Common myeloid progenitor, CD34-positive (primary cell): ENCODE results near the gene ACAP2.

ENCODE experiments used
- CTCF ChIA-PET: fragments of 350-600 bp; sonication (Branson Sonifier 250); formaldehyde crosslinking; loops from one replicate; lab custom pipeline; 2021; ENCODE audit warnings: antibody characterized with exemption; lab: Charles Lee
- POLR2A ChIA-PET: fragments of 350-600 bp; sonication (Branson Sonifier 250); formaldehyde crosslinking; loops from one replicate; lab custom pipeline; 2021; ENCODE audit warnings: antibody characterized with exemption; lab: Charles Lee
- DNase-seq, 3 donors: peaks; one replicate each; pipeline versions ENCODE4 v3.0.0 to v3.0.0-alpha.2; 2013
- H3K27ac ChIP-seq, 2 experiments: 1 replicate in 1 of 2; 2 replicates in 1 of 2; pipeline ENCODE4 v1.7.0; 2013; ENCODE audit warnings: inconsistent platforms in 2 of 2, low read length in 2 of 2, mild to moderate bottlenecking in 2 of 2, low read depth in 1 of 2, moderate library complexity in 1 of 2; ENCODE audit not compliant: severe bottlenecking in 2 of 2, insufficient read depth in 1 of 2, poor library complexity in 1 of 2
- H3K27me3 ChIP-seq, 5 experiments: replicated peaks in 2 of 5; 1 replicate in 3 of 5; 2 replicates in 2 of 5; pipeline versions ENCODE4 v1.6.1 to v1.7.0; 2013; ENCODE audit warnings: low read length in 4 of 5, mild to moderate bottlenecking in 2 of 5, moderate library complexity in 2 of 5, inconsistent platforms in 1 of 5; ENCODE audit not compliant: insufficient read depth in 5 of 5, control insufficient read depth in 4 of 5
- H3K36me3 ChIP-seq, 4 experiments: 1 replicate in 2 of 4; 2 replicates in 2 of 4; pipeline versions ENCODE4 v1.6.1 to v1.7.0; 2013; ENCODE audit warnings: low read length in 3 of 4, control low read depth in 1 of 4, mild to moderate bottlenecking in 1 of 4; ENCODE audit not compliant: control insufficient read depth in 4 of 4, insufficient read depth in 4 of 4
- H3K4me1 ChIP-seq, 4 experiments: 1 replicate in 3 of 4; 2 replicates in 1 of 4; pipeline versions ENCODE4 v1.6.1 to v1.7.1; 2013; ENCODE audit warnings: low read length in 3 of 4, mild to moderate bottlenecking in 3 of 4, control low read depth in 1 of 4, inconsistent platforms in 1 of 4, moderate library complexity in 1 of 4; ENCODE audit not compliant: control insufficient read depth in 4 of 4, insufficient read depth in 4 of 4; ENCODE audit errors: control extremely low read depth in 1 of 4
- H3K4me3 ChIP-seq, 7 experiments: 1 replicate in 4 of 7; 2 replicates in 3 of 7; pipeline versions ENCODE4 v1.5.1 to v1.7.0; 2013; ENCODE audit warnings: mild to moderate bottlenecking in 7 of 7, low read length in 6 of 7, moderate library complexity in 6 of 7, inconsistent platforms in 2 of 7, low read depth in 2 of 7, control low read depth in 1 of 7; ENCODE audit not compliant: insufficient read depth in 4 of 7, control insufficient read depth in 1 of 7; ENCODE audit errors: extremely low read depth in 1 of 7
- H3K9me3 ChIP-seq, 5 experiments: 1 replicate in 4 of 5; 2 replicates in 1 of 5; pipeline versions ENCODE4 v1.6.1 to v1.7.1; 2013; ENCODE audit warnings: low read length in 4 of 5, mild to moderate bottlenecking in 2 of 5, inconsistent platforms in 1 of 5, low read depth in 1 of 5, moderate library complexity in 1 of 5; ENCODE audit not compliant: control insufficient read depth in 4 of 5, insufficient read depth in 2 of 5; ENCODE audit errors: control extremely low read depth in 1 of 5
- WGBS: methylation state at CpG from one replicate; pipeline ENCODE4 v1.1.5; 2013; ENCODE audit not compliant: insufficient coverage; 5-methylcytosine and 5-hydroxymethylcytosine counted together

ACAP2 gene

GRCh38 chr3:195348426-195349115 is 94.2 kb downstream of the ACAP2 start:
- Histone ChIP-seq H3K27ac (no peak overlapping the region), H3K4me1 (no peaks in the 10 kb centered on the region), H3K27me3 (no peaks in the 10 kb centered on the region), H3K36me3 (peaks cover under 1 to 7% (median 4%) of the 10 kb centered on the region in 4 experiments), H3K4me3 (no peak overlapping the region), H3K9me3 (no peaks in the 10 kb centered on the region)
- POLR2A ChIA-PET, result no interaction called here
- no peak for DNase-seq
- CTCF ChIA-PET, result no interaction called here
- no CpG with 5 or more reads among the region's 5 CpGs for WGBS

DNA sequence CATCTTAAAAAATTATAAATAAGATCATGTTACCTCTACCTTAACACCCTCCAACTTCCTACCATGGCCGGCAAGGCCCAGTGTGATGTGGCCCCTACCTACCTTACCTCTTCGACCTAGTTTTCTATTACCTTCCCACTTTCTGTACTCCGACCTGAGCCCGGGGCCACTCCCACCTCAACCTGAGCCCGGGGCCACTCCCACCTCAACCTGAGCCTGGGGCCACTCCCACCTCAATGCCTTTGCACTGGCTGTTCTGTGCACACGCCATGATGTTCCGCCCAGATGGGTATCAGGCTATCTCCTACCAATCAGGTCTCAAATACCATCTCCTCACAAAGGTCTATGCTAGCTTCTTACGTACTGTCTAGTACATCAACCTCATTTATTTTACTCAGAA is 105.1 kb downstream of the ACAP2 start:
- no peaks in the 10 kb centered on the region for H3K9me3 ChIP-seq
- 100% methylated on average over 6 of the region's 8 CpGs for WGBS
- no peaks in the 10 kb centered on the region for H3K4me1 ChIP-seq
- peaks cover 7 to 28% (median 17%) of the 10 kb centered on the region in 4 experiments for H3K36me3 ChIP-seq
- no peak overlapping the region for H3K4me3 ChIP-seq
- no peak overlapping the region for H3K27ac ChIP-seq
- POLR2A ChIA-PET, result no interaction called here
- CTCF ChIA-PET, result interaction anchor here (0.5 kb wide), 1 partner anchor 53 kb away, joined by 3 read pairs; no protein-coding TSS in a partner anchor
- DNase-seq, result no peak
- no peaks in the 10 kb centered on the region for H3K27me3 ChIP-seq

DNA sequence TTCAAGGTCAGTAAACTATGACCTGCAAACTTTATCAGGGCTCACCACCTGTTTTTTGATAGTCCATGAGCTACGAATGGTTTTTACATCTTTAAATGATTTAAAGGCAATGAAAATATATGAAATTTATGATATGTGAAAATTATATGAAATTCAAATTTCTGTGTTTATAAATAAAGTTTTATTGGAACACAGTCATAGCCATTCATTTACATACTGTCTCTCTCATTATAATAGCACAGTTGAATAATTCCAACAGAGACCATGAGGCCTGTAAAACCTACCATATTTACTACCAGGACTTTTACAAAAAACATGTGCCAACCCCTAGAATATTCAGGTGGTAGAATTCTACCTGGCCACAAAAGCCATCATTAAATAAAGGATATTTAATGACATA is 107.9 kb downstream of the ACAP2 start:
- ChIA-PET POLR2A (no interaction called here), CTCF (no interaction called here)
- no CpG with 5 or more reads among the region's 1 CpG for WGBS
- DNase-seq, result no peak
- no peaks in the 10 kb centered on the region for H3K4me1 ChIP-seq
- no peaks in the 10 kb centered on the region for H3K27me3 ChIP-seq
- no peak overlapping the region for H3K27ac ChIP-seq
- H3K36me3 ChIP-seq, result peaks cover 10 to 40% (median 21%) of the 10 kb centered on the region in 4 experiments
- H3K4me3 ChIP-seq, result no peak overlapping the region
- H3K9me3 ChIP-seq, result no peaks in the 10 kb centered on the region

DNA sequence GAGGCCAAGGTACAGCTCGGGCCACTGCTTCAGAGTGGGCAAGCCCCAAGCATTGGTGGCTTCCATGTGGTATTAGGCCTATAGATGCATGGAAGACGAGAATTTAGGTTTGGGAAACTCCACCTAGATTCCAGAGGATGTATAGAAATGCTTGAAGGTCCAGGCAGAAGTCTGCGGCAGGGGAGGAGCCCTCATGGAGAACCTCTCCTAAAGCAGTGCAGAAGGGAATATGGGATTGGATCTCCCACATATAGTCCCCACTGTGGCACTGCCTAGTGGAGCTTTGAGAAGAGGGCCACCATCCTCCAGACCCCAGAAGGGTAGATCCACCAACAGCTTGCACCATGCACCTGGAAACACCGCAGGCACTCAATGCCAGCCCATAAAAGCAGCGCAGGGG is 123.8 kb downstream of the ACAP2 start:
- Histone ChIP-seq H3K27me3 (no peaks in the 10 kb centered on the region), H3K4me1 (no peaks in the 10 kb centered on the region), H3K36me3 (peaks cover 12 to 35% (median 24%) of the 10 kb centered on the region in 4 experiments), H3K27ac (no peak overlapping the region), H3K4me3 (no peak overlapping the region), H3K9me3 (peaks cover 0 to 18% (median 12%) of the 10 kb centered on the region in 5 experiments)
- ChIA-PET POLR2A (no interaction called here), CTCF (no interaction called here)
- DNase-seq, result peak in 2 of 3 donors; percentile 4 to 7
- WGBS, result 100% methylated on average over 5 of the region's 5 CpGs

- ChIA-PET POLR2A (no interaction called here), CTCF (interaction anchor here (0.6 to 1.6 kb wide), 3 partner anchors 19 to 213 kb away, joined by 3 read pairs; no protein-coding TSS in a partner anchor)
- H3K27ac ChIP-seq, result no peak overlapping the region
- no peak overlapping the region for H3K4me3 ChIP-seq
- H3K27me3 ChIP-seq, result no peaks in the 10 kb centered on the region
- H3K4me1 ChIP-seq, result peaks cover 0 to 4% (median 0%) of the 10 kb centered on the region in 4 experiments
- no peaks in the 10 kb centered on the region for H3K9me3 ChIP-seq
- no peak for DNase-seq
- H3K36me3 ChIP-seq, result peaks cover 0 to 7% (median 3%) of the 10 kb centered on the region in 4 experiments
- WGBS, result 7% methylated on average over 2 of the region's 6 CpGs
Measured at GRCh38 chr3:195312714-195313113, 130.1 kb downstream of the ACAP2 start.

GRCh38 chr3:195307711-195308110 is 135.1 kb downstream of the ACAP2 start:
- ChIA-PET CTCF (interaction anchor here (0.8 kb wide), 1 partner anchor 23 kb away, joined by 3 read pairs; no protein-coding TSS in a partner anchor), POLR2A (no interaction called here)
- H3K27ac ChIP-seq, result no peak overlapping the region
- peaks cover 7 to 26% (median 14%) of the 10 kb centered on the region in 4 experiments for H3K36me3 ChIP-seq
- DNase-seq, result no peak
- H3K4me1 ChIP-seq, result peaks cover 0 to under 1% (median 0%) of the 10 kb centered on the region in 4 experiments
- H3K9me3 ChIP-seq, result no peaks in the 10 kb centered on the region
- no peaks in the 10 kb centered on the region for H3K27me3 ChIP-seq
- H3K4me3 ChIP-seq, result no peak overlapping the region

DNA sequence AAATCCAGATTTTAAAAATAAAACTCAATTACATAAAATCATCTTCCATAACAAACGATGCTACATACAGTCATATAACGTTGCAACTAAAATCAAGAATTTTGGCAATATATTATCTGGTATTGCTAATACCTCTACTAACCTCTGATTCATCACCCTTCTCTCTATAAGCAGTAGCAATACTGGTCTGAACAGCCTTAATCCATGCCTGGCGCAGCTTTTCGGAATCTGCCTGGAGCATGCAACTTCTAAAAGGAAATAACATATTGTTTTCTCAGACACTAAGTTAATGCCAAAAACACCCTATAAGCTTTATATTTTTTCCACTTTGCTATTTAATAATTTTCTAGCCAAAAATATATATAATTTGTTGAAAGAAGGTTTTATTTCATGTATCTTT is 136.5 kb downstream of the ACAP2 start:
- WGBS, result 93% methylated on average over 2 of the region's 4 CpGs
- peaks cover 6 to 31% (median 22%) of the 10 kb centered on the region in 4 experiments for H3K36me3 ChIP-seq
- no peak overlapping the region for H3K4me3 ChIP-seq
- ChIA-PET CTCF (no interaction called here), POLR2A (interaction anchor here (0.6 kb wide), 1 partner anchor 66 kb away, joined by 3 read pairs; no protein-coding TSS in a partner anchor)
- DNase-seq, result no peak
- H3K27ac ChIP-seq, result no peak overlapping the region
- no peaks in the 10 kb centered on the region for H3K4me1 ChIP-seq
- no peaks in the 10 kb centered on the region for H3K27me3 ChIP-seq
- H3K9me3 ChIP-seq, result no peaks in the 10 kb centered on the region
